IPS-18c (cell line): ENCODE measurements around the gene TENM3.

Experiments
- H3K4me3 ChIP-seq: 2 replicates; pipeline ENCODE4 v1.7.0; 2013; ENCODE audit warnings: low read depth, mild to moderate bottlenecking, low read length, moderate library complexity; ENCODE audit not compliant: insufficient read depth
- H3K9me3 ChIP-seq: one replicate; pipeline ENCODE4 v1.6.1; 2013; ENCODE audit warnings: mild to moderate bottlenecking, low read length, moderate library complexity; ENCODE audit not compliant: control insufficient read depth, insufficient read depth

The TENM3 gene

DNA sequence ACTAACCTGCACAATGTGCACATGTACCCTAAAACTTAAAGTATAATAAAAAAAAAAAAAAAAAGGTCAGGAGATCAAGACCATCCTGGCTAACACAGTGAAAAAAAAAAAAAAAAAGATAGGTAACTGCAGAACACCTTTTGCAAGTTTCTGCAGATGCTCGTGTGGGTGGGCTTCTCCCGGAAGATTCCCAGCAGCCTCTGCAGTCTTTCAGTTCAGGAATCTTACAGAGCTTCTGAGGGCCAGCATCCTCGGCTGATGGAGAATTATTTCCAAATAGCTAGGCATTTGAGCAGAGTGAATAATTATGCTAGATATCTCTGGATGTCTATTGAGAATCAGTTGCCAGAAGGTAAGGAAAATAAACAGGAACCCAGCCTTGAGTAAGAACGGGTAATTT, 373.3 kb downstream of the TENM3 start:
- H3K4me3 ChIP-seq = no peak overlapping the region
- H3K9me3 ChIP-seq = no peaks in the 10 kb centered on the region

- Histone ChIP-seq H3K4me3 (no peak overlapping the region), H3K9me3 (no peaks in the 10 kb centered on the region)
Measured at GRCh38 chr4:182619660-182620059, 376.5 kb downstream of the TENM3 start.

DNA sequence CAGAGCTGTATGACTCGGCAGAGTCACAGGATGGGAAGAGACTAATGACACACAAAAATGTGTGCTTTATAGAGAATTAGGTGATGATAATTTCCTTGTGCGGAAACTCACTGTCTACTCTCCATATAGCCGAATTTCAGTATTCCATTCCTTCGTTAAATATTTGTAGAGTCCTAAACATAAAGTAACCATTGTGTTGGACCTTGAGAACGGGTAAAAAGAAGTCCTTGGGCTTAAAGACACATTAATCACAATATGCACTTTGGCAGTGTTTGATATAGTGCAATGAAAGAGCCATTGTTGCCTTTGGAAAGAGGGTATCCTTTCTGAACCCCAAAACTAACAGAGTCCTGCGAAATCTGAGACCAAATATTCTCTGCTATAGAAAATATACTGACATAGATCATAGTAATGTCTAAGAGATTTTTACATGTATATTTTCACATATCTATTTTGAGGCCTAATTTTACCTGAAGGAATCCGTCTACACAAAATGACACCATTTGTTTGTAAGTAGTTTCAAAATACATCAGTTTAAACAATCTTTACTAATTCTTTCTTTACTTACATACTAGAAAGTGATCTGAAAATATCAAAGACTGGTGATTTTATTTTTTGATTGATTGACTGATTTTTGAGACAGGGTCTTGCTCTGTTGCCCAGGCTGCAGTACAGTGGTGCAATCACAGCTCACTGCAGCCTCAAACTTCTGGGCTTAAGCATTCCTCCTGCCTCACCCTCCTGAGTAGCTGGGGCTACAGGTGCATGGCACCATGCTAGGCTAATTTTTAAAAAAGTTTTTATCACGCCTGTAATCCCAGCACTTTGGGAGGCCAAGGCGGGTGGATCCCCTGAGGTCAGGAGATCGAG, 377.1 kb downstream of the TENM3 start:
- Histone ChIP-seq H3K4me3 (no peak overlapping the region), H3K9me3 (no peaks in the 10 kb centered on the region)

- H3K9me3 ChIP-seq = no peaks in the 10 kb centered on the region
- H3K4me3 ChIP-seq = no peak overlapping the region
Measured at GRCh38 chr4:182624281-182624680, 381.1 kb downstream of the TENM3 start.

DNA sequence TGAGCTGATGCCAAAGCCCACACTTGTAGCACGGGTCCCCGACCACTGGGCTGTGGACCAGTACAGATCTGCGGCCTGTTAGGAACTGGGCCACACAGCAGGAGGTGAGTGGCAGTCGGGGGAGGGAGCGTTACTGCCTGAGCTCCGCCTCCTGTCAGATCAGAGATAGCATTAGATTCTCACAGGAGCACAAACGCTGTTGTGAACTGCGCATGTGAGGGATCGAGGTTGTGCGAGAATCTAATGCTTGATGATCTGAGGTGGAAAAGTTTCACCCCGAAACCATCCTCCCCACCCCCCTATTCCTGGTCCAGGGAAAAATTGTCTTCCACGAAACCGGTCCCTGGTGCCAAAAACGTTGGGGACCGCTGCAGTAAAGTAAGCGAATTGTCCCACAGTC, 382.0 kb downstream of the TENM3 start:
- H3K9me3 ChIP-seq = no peaks in the 10 kb centered on the region
- no peak overlapping the region for H3K4me3 ChIP-seq

- Histone ChIP-seq H3K9me3 (no peaks in the 10 kb centered on the region), H3K4me3 (no peak overlapping the region)
Measured at GRCh38 chr4:182627996-182628395, 384.8 kb downstream of the TENM3 start.

DNA sequence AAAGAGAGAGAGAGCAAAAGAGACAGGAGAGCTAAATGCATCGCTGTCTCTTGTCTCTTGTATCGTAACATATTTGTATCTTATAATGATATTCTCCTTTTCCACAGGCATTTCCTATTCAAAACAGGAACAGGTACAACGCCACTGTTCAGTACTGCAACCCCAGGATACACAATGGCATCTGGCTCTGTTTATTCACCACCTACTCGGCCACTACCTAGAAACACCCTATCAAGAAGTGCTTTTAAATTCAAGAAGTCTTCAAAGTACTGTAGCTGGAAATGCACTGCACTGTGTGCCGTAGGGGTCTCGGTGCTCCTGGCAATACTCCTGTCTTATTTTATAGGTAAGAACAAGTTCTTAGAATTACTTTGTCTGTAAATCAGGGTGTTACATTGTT, 385.3 kb downstream of the TENM3 start:
- H3K9me3 ChIP-seq = no peaks in the 10 kb centered on the region
- H3K4me3 ChIP-seq = no peak overlapping the region

GRCh38 chr4:182629096-182629495, 385.9 kb downstream of the TENM3 start:
- Histone ChIP-seq H3K9me3 (no peaks in the 10 kb centered on the region), H3K4me3 (no peak overlapping the region)

DNA sequence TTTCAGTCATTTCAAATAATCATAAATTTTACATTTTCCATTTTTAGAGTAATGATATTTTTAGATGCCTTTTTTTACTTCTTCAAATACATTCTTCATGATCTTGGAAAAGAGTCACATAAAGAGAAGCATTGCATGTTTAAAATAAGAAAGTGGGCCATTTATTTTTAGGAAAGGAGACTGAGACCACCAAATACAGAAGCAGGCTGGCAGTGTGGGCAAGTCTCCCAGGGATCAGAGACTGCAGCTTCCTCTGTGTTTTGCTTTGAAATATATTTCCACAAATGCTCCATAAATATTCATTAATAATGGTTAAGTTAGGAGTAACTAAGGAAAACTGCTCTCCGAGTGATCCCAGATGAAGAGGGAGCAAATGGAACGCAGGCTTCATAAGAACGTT, 397.3 kb downstream of the TENM3 start:
- no peak overlapping the region for H3K4me3 ChIP-seq
- no peaks in the 10 kb centered on the region for H3K9me3 ChIP-seq

DNA sequence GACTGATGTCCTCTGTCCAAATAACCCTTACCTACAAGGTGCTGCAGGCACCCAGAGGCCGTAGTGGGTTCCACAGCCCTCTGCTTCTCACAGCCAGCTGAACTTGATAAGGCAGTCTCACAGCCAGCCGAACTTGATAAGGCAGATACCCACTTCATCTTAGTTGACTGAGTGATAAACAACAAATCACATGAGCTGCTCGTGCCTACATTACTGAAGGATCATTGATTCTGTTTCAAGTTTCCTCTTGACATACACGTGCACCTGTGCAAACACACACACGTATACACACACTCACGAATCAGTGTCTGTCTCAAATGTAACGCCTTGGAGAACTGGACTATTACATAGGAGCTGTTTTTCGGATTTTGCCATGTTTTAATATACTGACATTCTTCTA, 397.7 kb downstream of the TENM3 start:
- Histone ChIP-seq H3K4me3 (no peak overlapping the region), H3K9me3 (no peaks in the 10 kb centered on the region)

- Histone ChIP-seq H3K4me3 (no peak overlapping the region), H3K9me3 (no peaks in the 10 kb centered on the region)
Measured at GRCh38 chr4:182642831-182643230, 399.6 kb downstream of the TENM3 start.

- no peak overlapping the region for H3K4me3 ChIP-seq
- H3K9me3 ChIP-seq = no peaks in the 10 kb centered on the region
Measured at GRCh38 chr4:182643801-182644682, 400.8 kb downstream of the TENM3 start.

- no peaks in the 10 kb centered on the region for H3K9me3 ChIP-seq
- no peak overlapping the region for H3K4me3 ChIP-seq
Measured at GRCh38 chr4:182644683-182645050, 401.5 kb downstream of the TENM3 start.

DNA sequence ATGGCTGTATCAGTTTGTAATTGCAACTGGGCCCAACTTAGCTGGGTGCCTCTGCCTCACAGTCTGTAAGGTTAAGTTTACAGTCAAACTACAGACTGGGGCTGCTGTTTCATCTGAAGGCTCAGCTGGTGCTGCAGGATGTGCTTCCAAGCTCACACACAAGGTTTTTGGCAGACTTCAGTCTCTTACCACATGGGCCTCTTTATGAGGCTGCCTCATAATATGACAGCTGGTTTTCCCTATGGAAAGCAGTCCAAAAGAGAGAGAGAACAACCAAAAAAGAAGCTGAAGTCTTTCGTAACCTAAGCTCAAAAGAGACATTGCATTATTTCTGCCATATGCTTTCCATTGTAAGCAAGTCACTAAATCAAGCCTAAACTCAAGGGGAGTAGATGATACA, 402.3 kb downstream of the TENM3 start:
- no peak overlapping the region for H3K4me3 ChIP-seq
- H3K9me3 ChIP-seq = no peaks in the 10 kb centered on the region

- Histone ChIP-seq H3K9me3 (no peaks in the 10 kb centered on the region), H3K4me3 (no peak overlapping the region)
Measured at GRCh38 chr4:182647646-182648300, 404.6 kb downstream of the TENM3 start.

DNA sequence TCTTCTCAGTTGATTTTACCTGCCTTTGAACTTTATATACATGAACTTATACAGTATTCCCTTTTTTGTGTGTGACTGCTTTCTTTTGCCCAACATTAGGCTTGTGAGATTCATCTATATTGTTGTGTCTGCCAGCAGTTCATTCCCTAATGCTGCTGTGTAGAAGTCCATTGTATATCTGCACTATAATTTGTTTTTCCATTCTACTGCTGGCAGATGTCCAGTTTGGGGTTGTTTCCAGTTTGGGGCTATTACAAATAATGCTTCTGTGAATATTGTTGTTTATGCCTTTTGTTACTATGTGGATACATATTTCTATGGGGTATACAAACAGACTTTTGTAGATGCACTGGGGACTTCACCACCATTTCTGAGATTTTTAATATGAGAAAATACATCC, 405.6 kb downstream of the TENM3 start:
- Histone ChIP-seq H3K4me3 (no peak overlapping the region), H3K9me3 (no peaks in the 10 kb centered on the region)

GRCh38 chr4:182649698-182650477, 406.7 kb downstream of the TENM3 start:
- Histone ChIP-seq H3K4me3 (no peak overlapping the region), H3K9me3 (no peaks in the 10 kb centered on the region)
